ENCODE measurements around the gene SERPINB6.

- TF ChIP-seq CTCF (IDR thresholded peaks at IDR 0.05) (no peak), POLR2A (IDR thresholded peaks at IDR 0.05; ENCODE audit: low read length) (no peak), HDAC2 (IDR thresholded peaks at IDR 0.05) (no peak), CHD4 (IDR thresholded peaks at IDR 0.05; ENCODE audit: borderline replicate concordance) (no peak), NFE2L2 (conservative IDR thresholded peaks at IDR 0.05; ENCODE audit: low read length) (no peak), EP300 (IDR thresholded peaks at IDR 0.05) (no peak), KDM5A (IDR thresholded peaks at IDR 0.05) (no peak), SREBF2 (IDR thresholded peaks at IDR 0.05) (no peak), MAX (IDR thresholded peaks at IDR 0.05) (no peak), RAD21 (conservative IDR thresholded peaks at IDR 0.05 in 1 of 2, IDR thresholded peaks at IDR 0.05 in 1 of 2) (no peak), HOXB5 (CRISPR knock-in tag; IDR thresholded peaks at IDR 0.05) (no peak), MYC (IDR thresholded peaks at IDR 0.05; ENCODE audit: borderline replicate concordance, low read length) (no peak)
Measured at GRCh38 chr6:2911171-2911570, 60.2 kb downstream of the SERPINB6 start.

Data from A549 (cell line).